Measurements from ENCODE around the gene TPRA1.

DNA sequence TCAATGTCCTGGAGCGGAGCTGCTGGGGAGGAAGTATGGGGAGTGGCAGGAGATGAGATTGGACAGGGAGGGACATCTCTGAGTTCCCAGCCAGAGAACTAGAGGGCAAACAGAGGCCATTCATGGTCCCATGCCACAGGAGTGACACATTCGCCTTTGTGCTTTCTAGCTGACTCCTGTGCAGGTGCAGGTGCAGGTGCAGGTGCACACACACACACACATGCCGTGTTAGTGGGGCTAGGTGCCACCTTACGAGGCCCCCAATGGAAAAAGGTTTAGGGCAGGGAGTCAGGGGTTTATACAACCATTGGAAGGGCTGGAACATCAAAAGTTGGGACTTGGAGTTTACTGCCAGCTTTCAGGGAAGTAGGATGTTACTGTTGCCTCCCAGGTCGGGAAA lies 52.0 kb downstream of the TPRA1 start:
- TF ChIP-seq, protein P1, sequence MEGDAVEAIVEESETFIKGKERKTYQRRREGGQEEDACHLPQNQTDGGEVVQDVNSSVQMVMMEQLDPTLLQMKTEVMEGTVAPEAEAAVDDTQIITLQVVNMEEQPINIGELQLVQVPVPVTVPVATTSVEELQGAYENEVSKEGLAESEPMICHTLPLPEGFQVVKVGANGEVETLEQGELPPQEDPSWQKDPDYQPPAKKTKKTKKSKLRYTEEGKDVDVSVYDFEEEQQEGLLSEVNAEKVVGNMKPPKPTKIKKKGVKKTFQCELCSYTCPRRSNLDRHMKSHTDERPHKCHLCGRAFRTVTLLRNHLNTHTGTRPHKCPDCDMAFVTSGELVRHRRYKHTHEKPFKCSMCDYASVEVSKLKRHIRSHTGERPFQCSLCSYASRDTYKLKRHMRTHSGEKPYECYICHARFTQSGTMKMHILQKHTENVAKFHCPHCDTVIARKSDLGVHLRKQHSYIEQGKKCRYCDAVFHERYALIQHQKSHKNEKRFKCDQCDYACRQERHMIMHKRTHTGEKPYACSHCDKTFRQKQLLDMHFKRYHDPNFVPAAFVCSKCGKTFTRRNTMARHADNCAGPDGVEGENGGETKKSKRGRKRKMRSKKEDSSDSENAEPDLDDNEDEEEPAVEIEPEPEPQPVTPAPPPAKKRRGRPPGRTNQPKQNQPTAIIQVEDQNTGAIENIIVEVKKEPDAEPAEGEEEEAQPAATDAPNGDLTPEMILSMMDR (IDR thresholded peaks at IDR 0.05), result no peak
- TF ChIP-seq MAZ (IDR thresholded peaks at IDR 0.05; ENCODE audit: borderline replicate concordance, low read depth, low read length), result no peak
- no peak for TF ChIP-seq PHF8 (IDR thresholded peaks at IDR 0.05; ENCODE audit: borderline replicate concordance, low read depth)
- no peak for TF ChIP-seq RNF2 (IDR thresholded peaks at IDR 0.05; ENCODE audit: borderline replicate concordance, low read depth)
- TF ChIP-seq JUN (IDR thresholded peaks at IDR 0.05), result no peak
- no peak for TF ChIP-seq HDAC2 (IDR thresholded peaks at IDR 0.05)
- no peak for TF ChIP-seq ZFP36 (IDR thresholded peaks at IDR 0.05; ENCODE audit: borderline replicate concordance, partially characterized antibody)
- TF ChIP-seq SMC3 (IDR thresholded peaks at IDR 0.05), result no peak
- TF ChIP-seq POLR2A (IDR thresholded peaks at IDR 0.05; ENCODE audit: low read length), result no peak

Data from A549 (cell line).